ENCODE data around the gene ALPK1.

The ALPK1 gene

GRCh38 chr4:112311516-112311915 lies 14.3 kb downstream of the ALPK1 start:
- TF ChIP-seq, protein P1, sequence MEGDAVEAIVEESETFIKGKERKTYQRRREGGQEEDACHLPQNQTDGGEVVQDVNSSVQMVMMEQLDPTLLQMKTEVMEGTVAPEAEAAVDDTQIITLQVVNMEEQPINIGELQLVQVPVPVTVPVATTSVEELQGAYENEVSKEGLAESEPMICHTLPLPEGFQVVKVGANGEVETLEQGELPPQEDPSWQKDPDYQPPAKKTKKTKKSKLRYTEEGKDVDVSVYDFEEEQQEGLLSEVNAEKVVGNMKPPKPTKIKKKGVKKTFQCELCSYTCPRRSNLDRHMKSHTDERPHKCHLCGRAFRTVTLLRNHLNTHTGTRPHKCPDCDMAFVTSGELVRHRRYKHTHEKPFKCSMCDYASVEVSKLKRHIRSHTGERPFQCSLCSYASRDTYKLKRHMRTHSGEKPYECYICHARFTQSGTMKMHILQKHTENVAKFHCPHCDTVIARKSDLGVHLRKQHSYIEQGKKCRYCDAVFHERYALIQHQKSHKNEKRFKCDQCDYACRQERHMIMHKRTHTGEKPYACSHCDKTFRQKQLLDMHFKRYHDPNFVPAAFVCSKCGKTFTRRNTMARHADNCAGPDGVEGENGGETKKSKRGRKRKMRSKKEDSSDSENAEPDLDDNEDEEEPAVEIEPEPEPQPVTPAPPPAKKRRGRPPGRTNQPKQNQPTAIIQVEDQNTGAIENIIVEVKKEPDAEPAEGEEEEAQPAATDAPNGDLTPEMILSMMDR (conservative IDR thresholded peaks at IDR 0.05), result no peak
- H3K27ac ChIP-seq, result no peak overlapping the region

DNA sequence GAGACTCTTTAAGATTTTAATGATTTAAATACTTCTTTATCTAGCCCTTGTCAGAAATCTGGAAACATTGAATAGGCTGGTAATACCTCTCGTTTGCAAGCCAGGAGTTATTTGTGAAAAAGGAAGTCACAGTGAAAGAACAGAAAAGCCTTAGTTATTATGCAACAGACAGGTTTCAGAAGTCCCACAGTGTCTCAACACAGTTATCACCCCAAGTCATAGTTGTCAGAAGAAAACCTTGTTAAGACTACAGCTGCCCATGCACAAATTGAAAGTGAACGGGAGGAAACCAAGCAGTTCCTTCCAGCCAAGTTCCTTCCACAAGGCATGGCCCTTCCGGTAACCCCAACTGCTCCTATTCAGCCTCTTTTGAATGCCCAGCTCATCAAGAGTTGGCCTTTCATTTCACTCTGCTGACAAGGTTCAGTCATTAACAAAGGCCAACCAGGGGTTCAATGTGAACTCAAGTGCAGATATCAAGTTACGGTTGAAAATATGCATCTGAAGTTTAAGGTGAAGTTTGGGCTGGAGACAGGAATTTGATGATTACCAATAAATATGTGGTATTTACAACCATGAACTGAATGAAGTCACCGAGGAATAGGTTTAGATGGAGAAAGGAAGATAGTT lies 15.6 kb downstream of the ALPK1 start:
- TF ChIP-seq, protein P1 (conservative IDR thresholded peaks at IDR 0.05), result no peak
- no peak overlapping the region for H3K27ac ChIP-seq

DNA sequence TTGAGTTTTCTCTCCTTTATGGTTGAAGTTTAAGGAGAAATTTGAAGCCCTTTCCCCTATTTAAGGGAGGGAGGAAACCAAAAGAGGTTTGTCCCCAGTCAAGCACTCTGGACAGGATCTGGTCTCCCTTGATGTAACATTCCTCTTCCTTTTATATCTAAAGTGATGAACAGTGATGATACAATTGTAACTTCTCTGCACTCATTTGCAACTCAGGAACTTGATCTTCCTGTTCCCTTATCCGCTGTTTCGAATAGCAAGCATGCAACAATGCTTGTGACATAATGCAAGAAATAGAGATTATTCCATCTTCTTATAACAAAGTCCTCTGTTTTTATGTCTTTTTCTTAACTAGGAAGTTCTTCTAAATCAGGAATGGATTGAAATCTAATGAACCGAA lies 18.3 kb downstream of the ALPK1 start:
- H3K27ac ChIP-seq, result no peak overlapping the region

DNA sequence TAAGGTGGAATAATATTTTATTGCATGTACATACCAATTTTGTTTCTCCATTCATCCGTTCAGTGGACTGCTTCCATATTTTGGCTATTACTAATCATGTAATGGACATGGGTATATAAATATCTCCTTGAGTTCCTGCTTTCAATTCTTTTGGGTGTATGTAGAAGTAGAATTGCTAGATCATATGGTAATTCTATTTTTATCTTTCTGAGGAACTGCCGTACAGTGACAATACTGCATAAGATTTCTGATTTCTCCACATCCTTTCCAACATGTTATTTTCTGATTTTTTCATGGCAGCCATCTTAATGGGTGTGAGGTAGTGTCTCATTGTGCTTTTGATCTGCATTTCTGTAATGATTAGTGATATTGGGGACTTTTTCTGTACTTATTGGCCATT lies 19.2 kb downstream of the ALPK1 start:
- TF ChIP-seq, protein P1 (conservative IDR thresholded peaks at IDR 0.05), result no peak
- no peak overlapping the region for H3K27ac ChIP-seq

More for the DNA sequence above, 18.3 kb downstream of the ALPK1 start:
- TF ChIP-seq, protein P1 (conservative IDR thresholded peaks at IDR 0.05), result no peak

DNA sequence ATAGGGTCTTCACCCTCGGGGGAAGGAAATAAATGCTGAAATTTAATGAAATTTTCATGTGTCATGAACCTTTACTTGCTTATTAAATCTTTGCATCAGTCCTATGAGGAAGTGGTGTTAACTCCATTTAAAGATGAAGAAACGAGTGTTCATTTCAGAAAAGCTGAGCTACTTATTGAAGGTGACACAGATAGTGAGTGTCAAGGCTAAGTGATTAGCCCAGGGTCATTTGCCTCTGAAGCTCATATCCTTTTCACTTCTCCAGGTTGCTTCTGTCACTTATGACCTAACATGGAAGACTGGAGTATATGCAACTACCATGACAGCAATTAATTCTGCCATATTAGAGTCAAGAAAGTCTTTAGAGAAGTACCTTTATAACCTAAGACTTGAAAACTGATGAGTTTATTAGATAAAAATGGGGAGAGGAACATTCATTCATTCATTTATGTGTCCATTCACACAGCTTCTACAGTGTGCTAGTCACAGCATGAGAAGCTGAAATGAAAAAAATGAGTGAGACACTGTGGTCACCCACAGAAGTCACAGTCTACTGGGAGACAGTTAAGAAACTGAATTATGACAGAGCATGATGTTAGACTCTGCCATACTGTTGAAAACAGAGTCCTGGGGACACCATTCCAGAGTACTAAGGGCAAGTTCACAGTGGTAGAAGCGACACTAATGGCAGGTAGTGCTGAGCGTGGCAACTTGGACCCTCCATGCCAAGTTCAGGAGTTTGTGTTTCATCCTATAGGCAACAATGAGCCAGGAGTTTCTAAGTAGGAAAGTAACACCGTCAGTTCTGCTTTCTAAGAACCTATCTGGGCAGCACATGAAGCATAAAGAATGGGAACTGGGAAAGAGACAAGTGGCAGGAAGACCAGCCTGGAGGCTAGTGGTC lies 21.3 kb downstream of the ALPK1 start:
- H3K27ac ChIP-seq, result no peak overlapping the region
- TF ChIP-seq, protein P1 (conservative IDR thresholded peaks at IDR 0.05), result no peak

DNA sequence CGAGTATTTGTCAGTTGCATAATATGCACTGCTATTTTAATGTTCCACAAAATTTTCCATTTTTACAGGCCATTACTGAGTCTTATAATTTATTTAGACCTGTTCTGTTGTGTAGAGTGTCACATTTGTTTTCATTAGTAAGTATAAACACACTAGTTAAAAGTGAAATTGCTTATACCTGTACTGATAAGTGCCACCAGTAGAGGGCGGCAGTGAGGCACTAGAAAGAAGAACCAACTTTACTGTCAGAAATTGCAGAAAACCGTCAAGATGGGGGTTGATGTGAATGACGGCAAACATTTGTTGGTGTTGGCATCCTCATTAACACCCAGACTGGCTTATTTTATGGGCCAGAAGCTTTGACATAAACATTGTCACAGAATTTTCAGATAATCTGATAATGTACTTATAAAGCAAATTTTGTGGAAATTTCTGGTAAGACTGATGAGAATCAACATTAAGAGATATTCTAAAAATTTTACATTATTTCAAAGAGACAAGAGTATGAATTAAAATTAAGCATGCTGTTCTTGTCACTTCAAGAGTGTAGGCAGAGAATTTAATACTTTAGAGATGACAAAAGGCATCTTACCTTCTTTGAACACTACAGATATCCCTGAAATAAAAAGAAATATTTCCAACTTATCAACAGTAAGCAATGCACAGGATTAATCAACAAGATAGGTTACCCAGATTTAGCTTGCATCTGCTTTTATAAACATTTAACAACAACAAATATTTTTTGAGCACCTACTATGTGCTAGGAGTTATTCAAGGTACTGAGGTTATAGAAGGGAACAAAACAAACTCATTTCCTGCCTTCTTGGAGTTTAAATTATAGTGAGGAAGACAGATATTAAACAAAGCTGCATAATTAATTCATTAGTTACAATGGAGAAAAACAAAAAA lies 24.9 kb downstream of the ALPK1 start:
- TF ChIP-seq, protein P1 (conservative IDR thresholded peaks at IDR 0.05), result peak; percentile 86
- H3K27ac ChIP-seq, result no peak overlapping the region

GRCh38 chr4:112322866-112323265 lies 25.7 kb downstream of the ALPK1 start:
- no peak overlapping the region for H3K27ac ChIP-seq
- TF ChIP-seq, protein P1 (conservative IDR thresholded peaks at IDR 0.05), result no peak

All from VCaP (cell line).